HCT116 (cell line): Measurements from ENCODE around the gene ANO6. TPM values are rescaled to one million over a fixed set of nuclear protein-coding genes. Genes with fewer than 3 reads are reported as not detected.

Source experiments
- CBX3 ChIP-seq: IDR thresholded peaks from 2 replicates; pipeline ENCODE4 v1.6.1; 2012; ENCODE audit warnings: low read depth
- EGR1 ChIP-seq: IDR thresholded peaks from 2 replicates; pipeline ENCODE4 v1.6.1; 2012; ENCODE audit warnings: low read depth
- ELF1 ChIP-seq: IDR thresholded peaks from 2 replicates; pipeline ENCODE4 v1.6.1; 2012; ENCODE audit warnings: low read depth, borderline replicate concordance
- EZH2 ChIP-seq: fragments of 200-600 bp; sonication (generic); IDR thresholded peaks from 2 replicates; pipeline ENCODE4 v1.6.1; 2017; ENCODE audit warnings: antibody characterized with exemption, mixed run types
- EZH2phosphoT487 ChIP-seq: fragments of 200-600 bp; IDR thresholded peaks from 2 replicates; pipeline ENCODE4 v1.6.1; 2018; ENCODE audit warnings: antibody characterized with exemption, borderline replicate concordance
- JUND ChIP-seq: IDR thresholded peaks from 2 replicates; pipeline ENCODE4 v1.6.1; 2012
- POLR2A ChIP-seq: IDR thresholded peaks from 2 replicates; pipeline ENCODE4 v1.7.0; 2011; ENCODE audit warnings: borderline replicate concordance; ENCODE audit not compliant: insufficient read depth, insufficient read length; ENCODE audit errors: extremely low read depth
- POLR2AphosphoS5 ChIP-seq: IDR thresholded peaks from 2 replicates; pipeline ENCODE4 v1.6.1; 2011; ENCODE audit warnings: mild to moderate bottlenecking, low read depth, low read length, moderate library complexity
- SRF ChIP-seq: IDR thresholded peaks from 2 replicates; pipeline ENCODE4 v1.6.1; 2012; ENCODE audit warnings: low read depth
- TCF7L2 ChIP-seq: IDR thresholded peaks from 2 replicates; pipeline ENCODE4 v1.7.0; 2011; ENCODE audit warnings: borderline replicate concordance, inconsistent platforms; ENCODE audit not compliant: insufficient read depth, insufficient read length; ENCODE audit errors: extremely low read depth
- YY1 ChIP-seq: IDR thresholded peaks from 2 replicates; pipeline ENCODE4 v1.6.1; 2011; ENCODE audit warnings: low read length, low read depth, moderate library complexity, mild to moderate bottlenecking; ENCODE audit not compliant: insufficient replicate concordance; ENCODE audit errors: extremely low read depth
- ZFX ChIP-seq: fragments of 450-650 bp; IDR thresholded peaks from 2 replicates; pipeline ENCODE4 v1.6.1; 2017
- ZNF274 ChIP-seq: fragments of 200-500 bp; sonication (Bioruptor generic); IDR thresholded peaks from 2 replicates; pipeline ENCODE4 v1.6.1; 2014; ENCODE audit warnings: mild to moderate bottlenecking, low read depth, low read length, inconsistent platforms
- total RNA-seq: library from RNA; stranded (reverse); gene quantifications from one replicate; pipeline ENCODE4 v1.2.1, GENCODE V29; 2021; ENCODE audit not compliant: unreplicated experiment
- TF ChIP-seq, protein P1 (sequence below): IDR thresholded peaks from 2 replicates; pipeline ENCODE4 v1.6.1; 2012; ENCODE audit warnings: low read depth

Gene ANO6
- total RNA-seq, 1 experiment from 2014 or later: 36.7 TPM

DNA sequence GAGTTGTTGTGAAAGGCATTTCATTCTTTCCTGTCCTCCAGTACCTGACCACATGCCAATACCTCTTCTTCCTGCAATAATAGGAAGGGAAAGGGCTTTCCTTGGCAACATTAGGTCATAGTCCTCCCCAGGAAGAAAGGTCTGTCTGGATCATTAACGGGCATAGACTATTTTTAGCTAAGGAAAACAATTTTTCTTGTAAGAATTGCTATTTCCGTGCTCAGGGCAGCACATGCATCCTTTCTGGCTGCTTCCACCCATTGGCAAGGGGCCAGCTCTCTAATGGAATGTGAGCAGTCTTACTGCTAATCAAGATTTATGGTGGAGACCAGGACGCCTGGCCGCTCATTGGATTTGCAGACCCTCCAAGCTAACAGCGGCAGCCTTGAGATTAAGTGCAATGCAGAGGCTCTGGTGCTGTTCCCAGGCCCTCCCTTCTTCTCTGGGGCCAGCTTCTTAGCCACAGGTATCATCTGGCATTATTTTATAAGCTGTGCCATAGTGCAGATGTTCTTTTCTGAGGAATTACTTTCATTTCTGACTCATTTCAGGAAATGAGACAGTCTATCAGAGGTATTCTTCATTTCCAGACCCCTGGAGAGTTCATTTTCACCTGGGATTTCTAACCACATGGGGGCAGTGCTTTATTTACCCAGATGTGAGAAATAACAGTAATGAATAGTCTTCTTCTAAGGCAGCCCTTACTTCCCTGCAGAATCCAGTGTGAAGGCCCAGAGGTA is 52.9 kb downstream of the ANO6 start (continued):
- TF ChIP-seq, protein P1, sequence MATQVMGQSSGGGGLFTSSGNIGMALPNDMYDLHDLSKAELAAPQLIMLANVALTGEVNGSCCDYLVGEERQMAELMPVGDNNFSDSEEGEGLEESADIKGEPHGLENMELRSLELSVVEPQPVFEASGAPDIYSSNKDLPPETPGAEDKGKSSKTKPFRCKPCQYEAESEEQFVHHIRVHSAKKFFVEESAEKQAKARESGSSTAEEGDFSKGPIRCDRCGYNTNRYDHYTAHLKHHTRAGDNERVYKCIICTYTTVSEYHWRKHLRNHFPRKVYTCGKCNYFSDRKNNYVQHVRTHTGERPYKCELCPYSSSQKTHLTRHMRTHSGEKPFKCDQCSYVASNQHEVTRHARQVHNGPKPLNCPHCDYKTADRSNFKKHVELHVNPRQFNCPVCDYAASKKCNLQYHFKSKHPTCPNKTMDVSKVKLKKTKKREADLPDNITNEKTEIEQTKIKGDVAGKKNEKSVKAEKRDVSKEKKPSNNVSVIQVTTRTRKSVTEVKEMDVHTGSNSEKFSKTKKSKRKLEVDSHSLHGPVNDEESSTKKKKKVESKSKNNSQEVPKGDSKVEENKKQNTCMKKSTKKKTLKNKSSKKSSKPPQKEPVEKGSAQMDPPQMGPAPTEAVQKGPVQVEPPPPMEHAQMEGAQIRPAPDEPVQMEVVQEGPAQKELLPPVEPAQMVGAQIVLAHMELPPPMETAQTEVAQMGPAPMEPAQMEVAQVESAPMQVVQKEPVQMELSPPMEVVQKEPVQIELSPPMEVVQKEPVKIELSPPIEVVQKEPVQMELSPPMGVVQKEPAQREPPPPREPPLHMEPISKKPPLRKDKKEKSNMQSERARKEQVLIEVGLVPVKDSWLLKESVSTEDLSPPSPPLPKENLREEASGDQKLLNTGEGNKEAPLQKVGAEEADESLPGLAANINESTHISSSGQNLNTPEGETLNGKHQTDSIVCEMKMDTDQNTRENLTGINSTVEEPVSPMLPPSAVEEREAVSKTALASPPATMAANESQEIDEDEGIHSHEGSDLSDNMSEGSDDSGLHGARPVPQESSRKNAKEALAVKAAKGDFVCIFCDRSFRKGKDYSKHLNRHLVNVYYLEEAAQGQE: no peak
- TF ChIP-seq SRF: no peak
- no peak for TF ChIP-seq TCF7L2
- no peak for TF ChIP-seq YY1
- TF ChIP-seq ZNF274: no peak
- no peak for TF ChIP-seq EZH2
- TF ChIP-seq EGR1: no peak
- TF ChIP-seq EZH2phosphoT487: no peak
- TF ChIP-seq POLR2AphosphoS5: 0 out of 2 replicates have a peak, but pooled peaks have one; percentile 39
- TF ChIP-seq ELF1: 0 out of 2 replicates have a peak, but pooled peaks have one; percentile 15
- TF ChIP-seq CBX3: peak; percentile 66; the same call in 1 of the 2 replicates
- no peak for TF ChIP-seq POLR2A
- no peak for TF ChIP-seq ZFX
- 0 out of 2 replicates have a peak, but pooled peaks have one; percentile 17 for TF ChIP-seq JUND
